Measurements from ENCODE around the gene WDR91.
"Not testable (repeated sequence)": the region's sequence is repeated elsewhere in the genome, so short reads cannot be mapped to it uniquely, and the experiment has no call there.

DNA sequence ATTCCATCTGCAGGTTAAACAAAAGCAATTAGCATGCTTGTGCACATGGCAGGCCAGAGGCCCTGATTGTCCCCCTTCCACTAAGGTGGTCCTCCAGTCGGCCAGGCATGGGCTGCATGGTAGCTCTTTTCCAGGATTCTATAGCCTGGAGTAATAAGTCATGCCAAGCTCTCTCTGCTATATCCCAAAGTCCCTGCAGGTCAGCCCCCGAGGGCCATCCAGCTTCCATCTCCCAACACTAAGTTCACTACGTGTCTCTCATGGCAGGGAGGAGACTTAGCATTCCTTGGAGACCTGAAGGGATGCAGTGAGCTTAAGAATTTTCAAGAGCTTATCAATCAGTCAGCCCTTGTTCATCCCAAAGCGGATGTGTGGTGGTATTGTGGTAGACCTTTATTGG, 37.4 kb downstream of the WDR91 start:
- TF ChIP-seq, protein P1, sequence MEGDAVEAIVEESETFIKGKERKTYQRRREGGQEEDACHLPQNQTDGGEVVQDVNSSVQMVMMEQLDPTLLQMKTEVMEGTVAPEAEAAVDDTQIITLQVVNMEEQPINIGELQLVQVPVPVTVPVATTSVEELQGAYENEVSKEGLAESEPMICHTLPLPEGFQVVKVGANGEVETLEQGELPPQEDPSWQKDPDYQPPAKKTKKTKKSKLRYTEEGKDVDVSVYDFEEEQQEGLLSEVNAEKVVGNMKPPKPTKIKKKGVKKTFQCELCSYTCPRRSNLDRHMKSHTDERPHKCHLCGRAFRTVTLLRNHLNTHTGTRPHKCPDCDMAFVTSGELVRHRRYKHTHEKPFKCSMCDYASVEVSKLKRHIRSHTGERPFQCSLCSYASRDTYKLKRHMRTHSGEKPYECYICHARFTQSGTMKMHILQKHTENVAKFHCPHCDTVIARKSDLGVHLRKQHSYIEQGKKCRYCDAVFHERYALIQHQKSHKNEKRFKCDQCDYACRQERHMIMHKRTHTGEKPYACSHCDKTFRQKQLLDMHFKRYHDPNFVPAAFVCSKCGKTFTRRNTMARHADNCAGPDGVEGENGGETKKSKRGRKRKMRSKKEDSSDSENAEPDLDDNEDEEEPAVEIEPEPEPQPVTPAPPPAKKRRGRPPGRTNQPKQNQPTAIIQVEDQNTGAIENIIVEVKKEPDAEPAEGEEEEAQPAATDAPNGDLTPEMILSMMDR (IDR thresholded peaks at IDR 0.05; ENCODE audit: low read length), result not testable (repeated sequence)
- not testable (repeated sequence) for TF ChIP-seq EZH2 (IDR thresholded peaks at IDR 0.05; ENCODE audit: borderline replicate concordance, low read length)

Data from OCI-LY1 (cell line).